ENCODE data around the gene DPH5.

DPH5 gene

GRCh38 chr1:100943533-100943932, 82.1 kb downstream of the DPH5 start:
- TF ChIP-seq CTCF (IDR thresholded peaks at IDR 0.05; ENCODE audit: insufficient read depth, low read length, missing control alignments) = no peak
- H3K4me3 ChIP-seq (ENCODE audit: low read depth, low read length) = no peak overlapping the region
- ChIA-PET POLR2A (no interaction called here), CTCF (interaction anchor here (1.3 to 4.4 kb wide), 3 partner anchors 19 to 366 kb away, joined by 3 to 24 read pairs (median 4); no protein-coding TSS in a partner anchor)
- DNase-seq (ENCODE audit: low read depth, low spot score) = no peak

- POLR2A ChIA-PET = interaction anchor here (1.1 kb wide), 1 partner anchor 321 kb away, joined by 3 read pairs; no protein-coding TSS in a partner anchor
- TF ChIP-seq CTCF (IDR thresholded peaks at IDR 0.05; ENCODE audit: insufficient read depth, low read length, missing control alignments) = no peak
- CTCF ChIA-PET = interaction anchor here (1.3 to 4.4 kb wide), 3 partner anchors 18 to 345 kb away, joined by 3 to 24 read pairs (median 4); no protein-coding TSS in a partner anchor
- H3K4me3 ChIP-seq (ENCODE audit: low read depth, low read length) = no peak overlapping the region
- DNase-seq (ENCODE audit: low read depth, low spot score) = no peak
Measured at GRCh38 chr1:100942304-100943046, 83.1 kb downstream of the DPH5 start.

- CTCF ChIA-PET = interaction anchor here (1.5 to 4.4 kb wide), 2 partner anchors 20 to 346 kb away, joined by 4 to 24 read pairs; no protein-coding TSS in a partner anchor
Measured at GRCh38 chr1:100941580-100942216, 83.9 kb downstream of the DPH5 start.

GRCh38 chr1:100941098-100941527, 84.5 kb downstream of the DPH5 start:
- no peak for DNase-seq (ENCODE audit: low read depth, low spot score)
- CTCF ChIA-PET = interaction anchor here (1.5 to 4.4 kb wide), 2 partner anchors 20 to 346 kb away, joined by 4 to 24 read pairs; no protein-coding TSS in a partner anchor
- no peak for TF ChIP-seq CTCF (IDR thresholded peaks at IDR 0.05; ENCODE audit: insufficient read depth, low read length, missing control alignments)
- no peak overlapping the region for H3K4me3 ChIP-seq (ENCODE audit: low read depth, low read length)
- POLR2A ChIA-PET = no interaction called here

More at GRCh38 chr1:100941580-100942216, 83.9 kb downstream of the DPH5 start:
- no peak for TF ChIP-seq CTCF (IDR thresholded peaks at IDR 0.05; ENCODE audit: insufficient read depth, low read length, missing control alignments)
- DNase-seq (ENCODE audit: low read depth, low spot score) = no peak
- POLR2A ChIA-PET = no interaction called here
- no peak overlapping the region for H3K4me3 ChIP-seq (ENCODE audit: low read depth, low read length)
